Measurements from ENCODE around the gene ARHGAP24. TPM values are rescaled to one million over a fixed set of nuclear protein-coding genes. Genes with fewer than 3 reads are reported as not detected.

Gene ARHGAP24
- total and polyA plus RNA-seq, 2 of the 13 experiments (the other 11 are each of a cell fraction or from before 2014, with no cell fraction given): 0.07 to 0.55 TPM

DNA sequence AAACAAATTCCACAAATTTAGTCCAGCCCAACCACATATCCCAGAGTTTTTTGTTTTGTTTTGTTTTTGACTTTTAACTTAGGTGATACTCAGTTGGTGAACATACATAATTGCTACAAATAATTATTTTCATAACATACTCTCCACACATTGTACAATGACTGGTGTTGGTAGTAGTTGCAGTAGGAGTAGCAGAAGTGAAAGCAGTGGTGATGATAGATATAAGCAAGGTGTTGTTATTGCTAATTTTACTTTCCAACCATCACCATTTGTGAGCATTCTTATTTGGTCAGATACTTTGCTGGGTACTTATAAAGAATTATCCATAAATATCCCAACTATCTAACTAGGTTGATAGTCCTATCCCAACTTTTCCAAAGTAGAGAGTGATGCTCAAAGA is 47.3 kb downstream of the ARHGAP24 start (continued):
- TF ChIP-seq, protein P1, sequence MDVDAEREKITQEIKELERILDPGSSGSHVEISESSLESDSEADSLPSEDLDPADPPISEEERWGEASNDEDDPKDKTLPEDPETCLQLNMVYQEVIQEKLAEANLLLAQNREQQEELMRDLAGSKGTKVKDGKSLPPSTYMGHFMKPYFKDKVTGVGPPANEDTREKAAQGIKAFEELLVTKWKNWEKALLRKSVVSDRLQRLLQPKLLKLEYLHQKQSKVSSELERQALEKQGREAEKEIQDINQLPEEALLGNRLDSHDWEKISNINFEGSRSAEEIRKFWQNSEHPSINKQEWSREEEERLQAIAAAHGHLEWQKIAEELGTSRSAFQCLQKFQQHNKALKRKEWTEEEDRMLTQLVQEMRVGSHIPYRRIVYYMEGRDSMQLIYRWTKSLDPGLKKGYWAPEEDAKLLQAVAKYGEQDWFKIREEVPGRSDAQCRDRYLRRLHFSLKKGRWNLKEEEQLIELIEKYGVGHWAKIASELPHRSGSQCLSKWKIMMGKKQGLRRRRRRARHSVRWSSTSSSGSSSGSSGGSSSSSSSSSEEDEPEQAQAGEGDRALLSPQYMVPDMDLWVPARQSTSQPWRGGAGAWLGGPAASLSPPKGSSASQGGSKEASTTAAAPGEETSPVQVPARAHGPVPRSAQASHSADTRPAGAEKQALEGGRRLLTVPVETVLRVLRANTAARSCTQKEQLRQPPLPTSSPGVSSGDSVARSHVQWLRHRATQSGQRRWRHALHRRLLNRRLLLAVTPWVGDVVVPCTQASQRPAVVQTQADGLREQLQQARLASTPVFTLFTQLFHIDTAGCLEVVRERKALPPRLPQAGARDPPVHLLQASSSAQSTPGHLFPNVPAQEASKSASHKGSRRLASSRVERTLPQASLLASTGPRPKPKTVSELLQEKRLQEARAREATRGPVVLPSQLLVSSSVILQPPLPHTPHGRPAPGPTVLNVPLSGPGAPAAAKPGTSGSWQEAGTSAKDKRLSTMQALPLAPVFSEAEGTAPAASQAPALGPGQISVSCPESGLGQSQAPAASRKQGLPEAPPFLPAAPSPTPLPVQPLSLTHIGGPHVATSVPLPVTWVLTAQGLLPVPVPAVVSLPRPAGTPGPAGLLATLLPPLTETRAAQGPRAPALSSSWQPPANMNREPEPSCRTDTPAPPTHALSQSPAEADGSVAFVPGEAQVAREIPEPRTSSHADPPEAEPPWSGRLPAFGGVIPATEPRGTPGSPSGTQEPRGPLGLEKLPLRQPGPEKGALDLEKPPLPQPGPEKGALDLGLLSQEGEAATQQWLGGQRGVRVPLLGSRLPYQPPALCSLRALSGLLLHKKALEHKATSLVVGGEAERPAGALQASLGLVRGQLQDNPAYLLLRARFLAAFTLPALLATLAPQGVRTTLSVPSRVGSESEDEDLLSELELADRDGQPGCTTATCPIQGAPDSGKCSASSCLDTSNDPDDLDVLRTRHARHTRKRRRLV (CRISPR knock-in tag; IDR thresholded peaks at IDR 0.05): no peak
- TF ChIP-seq, protein P2, sequence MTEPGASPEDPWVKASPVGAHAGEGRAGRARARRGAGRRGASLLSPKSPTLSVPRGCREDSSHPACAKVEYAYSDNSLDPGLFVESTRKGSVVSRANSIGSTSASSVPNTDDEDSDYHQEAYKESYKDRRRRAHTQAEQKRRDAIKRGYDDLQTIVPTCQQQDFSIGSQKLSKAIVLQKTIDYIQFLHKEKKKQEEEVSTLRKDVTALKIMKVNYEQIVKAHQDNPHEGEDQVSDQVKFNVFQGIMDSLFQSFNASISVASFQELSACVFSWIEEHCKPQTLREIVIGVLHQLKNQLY (CRISPR knock-in tag; IDR thresholded peaks at IDR 0.05): no peak

DNA sequence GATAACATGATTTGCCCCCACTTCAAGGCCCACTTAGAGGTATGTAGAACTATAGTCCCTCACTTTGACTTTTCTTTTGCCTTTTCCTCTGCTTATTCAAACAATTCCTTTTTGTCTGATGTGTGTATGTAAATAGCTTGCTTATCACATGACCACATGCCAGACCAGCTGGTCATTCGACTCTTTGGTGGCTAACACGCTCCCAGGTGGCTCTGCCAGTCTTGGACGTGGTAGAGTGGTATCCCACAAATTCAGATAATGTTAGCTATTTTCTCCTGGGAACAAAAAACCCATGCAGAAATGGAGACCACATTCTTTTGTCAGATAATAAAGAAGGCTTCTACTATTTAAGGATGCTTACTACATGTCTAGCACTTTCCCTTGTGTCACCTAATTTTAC is 47.9 kb downstream of the ARHGAP24 start:
- Histone ChIP-seq H3K4me1 (ENCODE audit: insufficient read depth, low read length) (no peaks in the 10 kb centered on the region), H3K27me3 (ENCODE audit: control insufficient read depth in 1 of 2, insufficient read depth in 2 of 2, low read length in 2 of 2) (no peaks in the 10 kb centered on the region), H3K36me3 (replicated peaks in 1 of 2; ENCODE audit: control insufficient read depth in 1 of 2, insufficient read depth in 2 of 2, low read length in 2 of 2) (no peaks in the 10 kb centered on the region), H3K4me3 (replicated peaks in 1 of 3; ENCODE audit: insufficient read depth in 1 of 3, low read depth in 2 of 3, low read length in 3 of 3) (no peak overlapping the region), H3K79me2 (ENCODE audit: insufficient read depth, low read length) (no peaks in the 10 kb centered on the region), H3K4me2 (ENCODE audit: low read depth, low read length) (no peak overlapping the region), H3K27ac (ENCODE audit: extremely low read length, insufficient read depth, low read length) (no peak overlapping the region), H3K9me3 (ENCODE audit: low read length) (no peaks in the 10 kb centered on the region), H2AFZ (ENCODE audit: low read length) (no peak overlapping the region), H3K9ac (ENCODE audit: insufficient read depth, low read depth, low read length) (no peak overlapping the region), H4K20me1 (ENCODE audit: insufficient read depth, low read length) (no peaks in the 10 kb centered on the region)
- no peak for ATAC-seq
- 16% methylated on average over 3 of the region's 3 CpGs for WGBS (ENCODE audit: low lambda C conversion rate)
- BruUV-seq (replicated peaks): no TSS peak
- TF ChIP-seq ZSCAN12 (CRISPR knock-in tag; IDR thresholded peaks at IDR 0.05) (no peak), MBD4 (IDR thresholded peaks at IDR 0.05; ENCODE audit: borderline replicate concordance, low read length) (no peak), RARG (CRISPR knock-in tag; IDR thresholded peaks at IDR 0.05; ENCODE audit: low read depth) (no peak), ZNF224 (CRISPR knock-in tag; IDR thresholded peaks at IDR 0.05) (no peak)
- TF ChIP-seq, protein P3, sequence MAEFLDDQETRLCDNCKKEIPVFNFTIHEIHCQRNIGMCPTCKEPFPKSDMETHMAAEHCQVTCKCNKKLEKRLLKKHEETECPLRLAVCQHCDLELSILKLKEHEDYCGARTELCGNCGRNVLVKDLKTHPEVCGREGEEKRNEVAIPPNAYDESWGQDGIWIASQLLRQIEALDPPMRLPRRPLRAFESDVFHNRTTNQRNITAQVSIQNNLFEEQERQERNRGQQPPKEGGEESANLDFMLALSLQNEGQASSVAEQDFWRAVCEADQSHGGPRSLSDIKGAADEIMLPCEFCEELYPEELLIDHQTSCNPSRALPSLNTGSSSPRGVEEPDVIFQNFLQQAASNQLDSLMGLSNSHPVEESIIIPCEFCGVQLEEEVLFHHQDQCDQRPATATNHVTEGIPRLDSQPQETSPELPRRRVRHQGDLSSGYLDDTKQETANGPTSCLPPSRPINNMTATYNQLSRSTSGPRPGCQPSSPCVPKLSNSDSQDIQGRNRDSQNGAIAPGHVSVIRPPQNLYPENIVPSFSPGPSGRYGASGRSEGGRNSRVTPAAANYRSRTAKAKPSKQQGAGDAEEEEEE (CRISPR knock-in tag; IDR thresholded peaks at IDR 0.05; ENCODE audit: borderline replicate concordance): no peak
- TF ChIP-seq, protein P4, sequence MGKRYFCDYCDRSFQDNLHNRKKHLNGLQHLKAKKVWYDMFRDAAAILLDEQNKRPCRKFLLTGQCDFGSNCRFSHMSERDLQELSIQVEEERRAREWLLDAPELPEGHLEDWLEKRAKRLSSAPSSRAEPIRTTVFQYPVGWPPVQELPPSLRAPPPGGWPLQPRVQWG (CRISPR knock-in tag; IDR thresholded peaks at IDR 0.05; ENCODE audit: borderline replicate concordance, low read depth): no peak
- TF ChIP-seq, protein P5, sequence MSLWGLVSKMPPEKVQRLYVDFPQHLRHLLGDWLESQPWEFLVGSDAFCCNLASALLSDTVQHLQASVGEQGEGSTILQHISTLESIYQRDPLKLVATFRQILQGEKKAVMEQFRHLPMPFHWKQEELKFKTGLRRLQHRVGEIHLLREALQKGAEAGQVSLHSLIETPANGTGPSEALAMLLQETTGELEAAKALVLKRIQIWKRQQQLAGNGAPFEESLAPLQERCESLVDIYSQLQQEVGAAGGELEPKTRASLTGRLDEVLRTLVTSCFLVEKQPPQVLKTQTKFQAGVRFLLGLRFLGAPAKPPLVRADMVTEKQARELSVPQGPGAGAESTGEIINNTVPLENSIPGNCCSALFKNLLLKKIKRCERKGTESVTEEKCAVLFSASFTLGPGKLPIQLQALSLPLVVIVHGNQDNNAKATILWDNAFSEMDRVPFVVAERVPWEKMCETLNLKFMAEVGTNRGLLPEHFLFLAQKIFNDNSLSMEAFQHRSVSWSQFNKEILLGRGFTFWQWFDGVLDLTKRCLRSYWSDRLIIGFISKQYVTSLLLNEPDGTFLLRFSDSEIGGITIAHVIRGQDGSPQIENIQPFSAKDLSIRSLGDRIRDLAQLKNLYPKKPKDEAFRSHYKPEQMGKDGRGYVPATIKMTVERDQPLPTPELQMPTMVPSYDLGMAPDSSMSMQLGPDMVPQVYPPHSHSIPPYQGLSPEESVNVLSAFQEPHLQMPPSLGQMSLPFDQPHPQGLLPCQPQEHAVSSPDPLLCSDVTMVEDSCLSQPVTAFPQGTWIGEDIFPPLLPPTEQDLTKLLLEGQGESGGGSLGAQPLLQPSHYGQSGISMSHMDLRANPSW (CRISPR knock-in tag; IDR thresholded peaks at IDR 0.05; ENCODE audit: borderline replicate concordance): no peak
- CTCF ChIA-PET (ENCODE audit: low intra/inter-chr PET ratio, low total read pairs): no interaction called here
- POLR2A ChIA-PET: no interaction called here
- no peak for DNase-seq (ENCODE audit: low spot score)
- in situ Hi-C loops (cut with HindIII; ENCODE audit: extremely low pct_ligation_motif_present, low pct_unique_long_range_greater_than_20kb) (no loop called here), intact Hi-C loops (cut with micrococcal nuclease; ENCODE audit: unreplicated experiment) (no loop called here)
- FAIRE-seq: no peak

Data from HepG2 (cell line).